ENCODE results near the gene CASK.

GRCh38 chrX:41526271-41526670 lies 397.1 kb downstream of the CASK start:
- TF ChIP-seq CTCF (conservative IDR thresholded peaks at IDR 0.05 in 1 of 2, IDR thresholded peaks at IDR 0.05 in 1 of 2; ENCODE audit: low read depth in 1 of 2, low read length in 2 of 2) (no peak), EZH2 (IDR thresholded peaks at IDR 0.05; ENCODE audit: low read length, missing control alignments) (no peak)

Measured in fibroblast of lung (primary cell).